NCI-H146 (cell line): ENCODE data around the gene KIAA1217.
A peak's percentile ranks its signal among the peaks of the same experiment; 100 is the strongest.

Source experiments
- DNase-seq: peaks from one replicate; lab custom pipeline; 2025; lab: John Stamatoyannopoulos, UW

KIAA1217 gene

DNA sequence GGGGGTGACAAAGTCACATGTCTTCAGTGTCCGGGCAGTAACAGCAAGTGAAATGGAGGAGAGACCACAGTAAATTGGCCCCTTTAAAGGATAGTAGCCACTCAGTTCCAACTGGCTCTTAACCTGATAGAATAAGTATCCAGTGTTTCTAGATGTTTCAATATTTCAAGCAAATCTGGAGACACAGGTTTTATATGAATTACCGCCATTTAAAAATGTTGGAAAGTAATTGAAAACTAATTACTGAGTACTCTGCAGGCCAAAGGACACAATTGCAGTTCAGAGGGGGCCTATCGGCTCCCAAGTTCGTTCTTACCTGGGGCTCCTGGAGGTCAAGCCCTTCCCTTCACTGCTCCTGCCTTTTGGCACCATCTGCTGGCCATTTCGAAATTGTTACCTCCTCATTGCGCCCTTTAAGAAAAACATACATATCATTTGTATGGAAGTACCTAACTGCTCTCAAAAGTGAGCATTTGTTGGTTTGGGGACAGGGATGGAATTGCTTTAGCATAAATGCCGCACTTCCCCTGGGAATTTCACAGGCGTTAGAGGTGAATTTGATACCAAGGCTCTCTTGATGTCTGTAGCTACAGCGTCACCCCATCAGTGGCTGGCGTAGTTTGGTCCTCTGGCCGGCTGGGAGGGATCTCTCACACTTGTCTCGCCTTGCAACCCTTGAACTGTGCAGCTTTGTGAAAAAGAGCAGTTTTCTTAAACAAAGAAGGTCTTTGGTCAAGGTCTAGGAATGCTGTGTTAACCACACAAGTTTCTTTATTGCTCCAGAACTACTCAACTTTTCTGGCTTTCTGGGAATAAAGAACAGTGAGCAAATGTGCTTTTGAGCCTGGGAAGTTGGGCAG, 294.8 kb downstream of the KIAA1217 start:
- DNase-seq = peak; percentile 15

DNA sequence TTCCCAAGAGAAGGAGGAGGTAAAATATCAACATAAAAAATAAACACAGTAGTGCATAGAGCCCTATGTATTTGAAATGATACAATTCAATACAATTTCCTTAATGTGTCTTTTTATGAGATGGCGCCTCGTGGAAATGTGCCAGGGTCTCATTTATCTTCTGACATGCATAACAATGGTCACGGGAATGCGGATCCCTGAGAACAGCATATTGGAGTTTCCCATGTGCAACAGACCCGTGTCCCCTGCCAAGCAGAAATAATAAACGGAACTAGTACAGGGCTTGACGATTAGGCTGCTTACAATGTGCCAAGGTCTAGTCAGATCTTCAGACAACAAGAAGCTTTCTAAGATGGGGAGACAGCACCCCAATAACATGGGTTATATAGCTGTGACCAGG, 296.8 kb downstream of the KIAA1217 start:
- DNase-seq = no peak

DNA sequence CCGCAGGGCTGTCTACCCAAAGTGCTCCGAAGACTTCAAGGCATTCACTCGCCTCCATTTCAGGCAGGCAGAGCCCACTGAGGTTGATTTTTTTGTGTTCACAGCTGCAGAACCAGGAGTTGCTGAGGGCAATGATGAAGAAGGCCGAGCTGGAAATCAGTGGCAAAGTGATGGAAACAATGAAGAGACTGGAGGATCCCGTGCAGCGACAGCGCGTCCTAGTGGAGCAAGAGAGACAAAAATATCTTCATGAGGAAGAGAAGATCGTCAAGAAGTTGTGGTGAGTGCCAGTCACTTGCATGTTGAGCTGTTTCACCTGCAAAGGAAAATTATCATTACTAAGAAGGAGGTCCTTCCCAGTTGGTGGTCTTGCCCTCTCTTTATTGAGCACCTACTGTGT, 304.2 kb downstream of the KIAA1217 start:
- no peak for DNase-seq

DNA sequence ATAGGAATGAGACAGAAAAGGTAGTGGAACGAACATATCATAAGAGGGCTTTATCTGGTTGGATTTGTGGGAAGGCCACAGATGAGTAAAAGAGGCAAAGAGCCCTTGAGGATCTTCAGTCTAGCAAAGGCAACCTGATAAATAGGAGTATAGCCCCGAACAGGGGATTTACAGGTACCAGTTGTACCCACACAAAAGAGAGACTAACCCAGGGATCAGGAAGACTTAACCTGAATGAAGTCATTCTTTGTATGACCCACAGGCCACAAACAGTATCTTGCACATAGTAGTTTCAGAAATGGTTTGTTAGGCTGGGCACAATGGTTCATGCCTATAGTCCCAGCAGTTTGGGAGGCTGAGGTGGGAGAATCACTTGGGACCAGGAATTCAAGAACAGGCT, 306.5 kb downstream of the KIAA1217 start:
- DNase-seq = no peak

DNA sequence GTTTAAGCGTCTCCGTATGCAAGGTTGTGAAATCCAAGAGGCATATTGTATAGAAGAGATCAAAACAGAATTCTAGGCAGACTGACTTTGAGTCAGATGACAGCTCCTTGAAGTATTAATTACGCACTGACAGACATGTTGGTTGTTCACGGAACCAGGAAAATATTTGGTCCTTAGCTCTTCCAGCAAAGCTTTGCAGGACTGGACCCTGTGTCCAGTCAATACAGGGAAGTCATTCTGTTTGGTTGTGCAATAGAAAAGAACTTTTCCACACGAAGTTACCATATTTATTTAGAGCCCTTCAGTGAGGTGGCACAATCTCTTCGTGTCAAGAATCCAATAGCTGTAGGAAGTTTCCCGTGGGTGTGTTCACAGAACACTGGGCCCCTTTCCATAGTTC, 309.5 kb downstream of the KIAA1217 start:
- no peak for DNase-seq

DNA sequence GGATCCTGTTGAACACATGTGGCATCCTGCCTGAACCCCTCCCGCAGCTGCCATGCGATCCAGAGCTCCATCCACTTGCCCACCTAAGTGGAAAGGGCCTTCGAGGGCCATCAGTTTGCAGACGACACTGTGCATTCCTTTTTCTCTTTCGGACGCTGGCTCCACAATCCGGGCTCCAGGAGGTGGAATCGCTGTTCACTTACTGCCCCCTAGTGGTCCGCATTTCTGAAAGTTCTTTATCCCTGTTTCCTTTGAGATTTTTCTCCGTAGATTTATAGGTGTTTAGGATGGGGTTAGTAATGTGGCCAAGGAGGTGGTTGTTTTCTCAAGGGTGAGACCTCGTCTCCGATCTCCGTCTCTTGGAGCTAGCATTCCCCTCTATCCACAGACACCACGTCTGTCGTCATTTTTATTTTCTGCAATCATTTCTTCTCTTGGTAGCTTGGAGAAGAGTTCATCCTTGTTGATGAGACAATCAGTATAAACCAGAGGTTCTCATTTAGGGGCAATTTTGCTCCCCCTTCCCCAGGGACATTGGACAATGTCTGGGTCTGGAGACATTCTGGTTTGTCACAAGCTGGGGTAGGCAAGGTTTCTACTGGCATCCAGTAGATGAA, 310.2 kb downstream of the KIAA1217 start:
- peak; percentile 55 for DNase-seq

DNA sequence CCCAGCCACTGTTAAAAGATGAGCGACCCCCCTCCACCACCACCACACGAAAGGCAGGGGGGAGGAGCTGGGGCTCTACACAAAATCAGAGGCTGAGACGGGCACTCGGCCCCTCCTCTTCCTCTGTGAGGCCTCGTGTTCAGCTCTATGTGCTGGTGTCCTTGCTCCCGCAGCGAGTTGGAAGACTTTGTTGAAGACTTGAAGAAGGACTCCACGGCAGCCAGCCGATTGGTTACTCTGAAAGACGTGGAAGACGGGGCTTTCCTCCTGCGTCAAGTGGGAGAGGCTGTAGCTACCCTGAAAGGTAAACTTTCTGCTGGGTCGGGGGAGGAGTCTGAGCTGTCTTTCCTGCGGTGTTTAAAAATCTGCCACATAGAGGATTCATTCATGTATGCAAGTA, 311.0 kb downstream of the KIAA1217 start:
- no peak for DNase-seq

DNA sequence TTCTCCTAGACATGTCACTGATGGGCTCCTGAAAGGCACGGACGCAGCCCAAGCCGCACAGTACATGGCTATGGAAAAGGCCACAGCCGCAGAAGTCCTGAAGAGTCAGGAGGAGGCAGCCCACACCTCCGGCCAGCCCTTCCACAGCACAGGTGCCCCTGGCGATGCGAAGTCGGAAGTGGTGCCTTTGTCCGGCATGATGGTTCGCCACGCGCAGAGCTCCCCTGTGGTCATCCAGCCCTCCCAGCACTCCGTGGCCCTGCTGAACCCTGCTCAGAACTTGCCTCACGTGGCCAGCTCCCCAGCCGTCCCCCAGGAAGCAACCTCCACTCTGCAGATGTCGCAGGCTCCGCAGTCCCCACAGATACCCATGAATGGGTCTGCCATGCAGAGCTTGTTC, 315.4 kb downstream of the KIAA1217 start:
- no peak for DNase-seq

DNA sequence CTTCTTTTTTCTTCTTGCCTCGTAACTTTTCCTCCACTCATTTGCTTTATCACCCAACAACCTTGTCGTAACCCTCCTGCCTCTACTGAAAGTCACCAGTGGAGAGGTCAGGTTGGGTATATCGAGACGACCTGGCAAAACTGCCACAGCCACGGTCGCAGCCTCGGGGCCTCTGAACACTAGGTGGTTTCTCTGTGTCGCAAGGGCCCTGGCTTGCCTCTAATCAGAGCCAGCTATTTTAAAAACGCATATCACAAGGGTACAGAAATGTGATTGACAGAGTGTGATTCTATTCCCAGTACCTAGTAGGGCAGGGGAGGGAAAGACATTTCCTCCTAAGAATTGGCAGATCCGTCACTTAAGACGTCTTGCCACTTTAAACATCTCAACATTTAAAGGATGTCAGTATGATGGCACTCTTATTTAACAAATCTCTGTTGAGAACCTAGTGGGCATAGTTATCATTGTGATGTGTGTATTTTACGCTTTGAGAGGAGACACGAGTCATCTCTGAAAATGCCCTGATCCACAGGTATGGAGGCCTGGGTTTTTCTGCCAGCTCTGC, 317.2 kb downstream of the KIAA1217 start:
- DNase-seq = no peak

DNA sequence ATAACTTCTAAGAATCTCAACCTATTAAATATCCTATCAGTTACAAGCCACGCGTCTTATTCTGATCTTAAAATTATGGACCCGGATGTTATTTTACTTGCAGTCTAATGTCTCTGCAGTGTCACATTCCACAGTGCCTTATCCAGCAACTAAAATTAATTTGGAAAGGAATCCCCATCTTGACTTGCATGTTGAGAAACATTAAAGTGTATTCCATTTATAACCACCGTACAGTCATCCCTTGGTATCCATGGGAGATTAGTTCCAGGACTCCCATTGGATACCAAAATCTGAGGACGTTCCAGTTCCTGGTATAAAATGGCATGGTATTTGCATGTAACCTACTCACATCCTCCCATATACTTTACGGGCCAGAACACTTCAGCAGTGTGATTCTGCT, 320.0 kb downstream of the KIAA1217 start:
- DNase-seq = no peak

DNA sequence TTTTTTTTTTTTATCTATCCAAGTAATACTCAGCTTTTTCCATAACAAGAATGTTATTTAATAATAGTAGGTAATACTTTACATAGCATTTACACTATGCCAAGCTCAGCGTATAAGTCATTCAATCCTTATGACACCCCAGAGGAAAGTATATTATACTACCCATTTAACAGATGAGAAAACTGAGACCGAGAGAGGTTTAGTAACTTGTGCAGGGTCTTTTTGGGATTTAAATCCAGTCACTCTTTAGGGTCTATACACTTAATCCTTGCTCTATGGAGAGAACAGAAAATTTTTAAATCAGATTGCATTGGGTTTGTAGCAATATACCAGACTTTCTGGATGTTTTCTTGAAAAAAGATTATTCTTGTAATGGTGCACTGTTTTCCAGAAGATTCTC, 322.5 kb downstream of the KIAA1217 start:
- no peak for DNase-seq

DNA sequence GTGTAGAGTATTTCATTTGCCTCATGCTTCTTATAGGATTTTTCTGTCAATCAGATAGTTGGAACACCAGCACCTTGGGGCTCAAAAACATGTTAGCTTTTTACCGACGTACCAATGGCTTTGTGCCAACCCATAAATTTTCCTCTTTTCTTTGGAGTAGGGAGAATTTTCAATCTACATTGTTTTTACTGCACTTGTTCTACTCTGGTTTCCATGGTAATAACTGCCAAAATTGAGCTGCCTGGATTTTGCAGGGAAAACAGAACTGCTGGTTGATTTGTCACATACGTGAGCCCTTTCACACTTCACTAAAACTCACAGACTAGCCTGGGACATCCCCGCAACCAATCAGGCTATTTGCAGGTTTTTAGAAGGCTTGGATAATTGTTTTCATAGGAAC, 325.0 kb downstream of the KIAA1217 start:
- no peak for DNase-seq

DNA sequence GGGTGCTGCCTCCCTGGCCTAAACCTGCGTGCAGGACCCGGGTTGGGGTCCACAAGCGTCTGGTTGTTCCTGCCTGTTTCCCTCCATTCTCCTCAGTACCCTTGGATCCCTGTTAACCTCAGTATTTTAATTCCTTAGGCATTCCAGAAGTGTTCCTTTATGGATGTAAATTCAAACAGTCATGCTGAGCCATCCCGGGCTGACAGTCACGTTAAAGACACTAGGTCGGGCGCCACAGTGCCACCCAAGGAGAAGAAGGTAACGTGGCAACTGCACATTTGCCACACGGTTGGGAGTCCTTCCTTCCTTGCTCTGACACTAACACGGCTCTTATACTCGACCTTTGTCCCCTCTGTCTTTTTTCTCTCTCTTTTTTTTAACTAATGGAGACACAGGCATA, 327.7 kb downstream of the KIAA1217 start:
- DNase-seq = no peak

DNA sequence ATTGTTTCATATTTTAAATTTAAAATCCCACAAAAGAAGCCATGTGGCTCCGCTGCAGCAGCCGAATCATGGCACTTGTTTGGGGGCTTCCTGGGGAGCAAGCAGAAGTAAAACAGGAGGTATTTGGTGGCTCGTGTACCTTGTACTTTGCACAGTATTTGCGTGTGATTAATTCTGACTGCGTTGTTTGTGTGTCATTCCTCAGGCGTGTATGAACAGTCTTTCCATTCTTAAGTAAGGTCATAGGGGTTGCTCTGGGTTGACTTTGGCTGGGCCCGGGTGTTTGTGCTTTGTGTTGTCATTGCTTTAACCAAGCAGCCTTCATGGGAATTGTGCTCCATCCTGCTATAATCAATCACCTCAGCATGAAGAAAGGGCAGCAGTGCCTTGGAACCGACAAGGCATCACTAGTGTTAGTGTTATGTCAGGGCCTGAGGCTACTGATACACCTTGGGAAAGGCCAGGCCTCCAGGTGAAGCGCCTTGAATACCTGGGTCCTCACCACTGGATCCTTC, 332.4 kb downstream of the KIAA1217 start:
- DNase-seq = no peak

DNA sequence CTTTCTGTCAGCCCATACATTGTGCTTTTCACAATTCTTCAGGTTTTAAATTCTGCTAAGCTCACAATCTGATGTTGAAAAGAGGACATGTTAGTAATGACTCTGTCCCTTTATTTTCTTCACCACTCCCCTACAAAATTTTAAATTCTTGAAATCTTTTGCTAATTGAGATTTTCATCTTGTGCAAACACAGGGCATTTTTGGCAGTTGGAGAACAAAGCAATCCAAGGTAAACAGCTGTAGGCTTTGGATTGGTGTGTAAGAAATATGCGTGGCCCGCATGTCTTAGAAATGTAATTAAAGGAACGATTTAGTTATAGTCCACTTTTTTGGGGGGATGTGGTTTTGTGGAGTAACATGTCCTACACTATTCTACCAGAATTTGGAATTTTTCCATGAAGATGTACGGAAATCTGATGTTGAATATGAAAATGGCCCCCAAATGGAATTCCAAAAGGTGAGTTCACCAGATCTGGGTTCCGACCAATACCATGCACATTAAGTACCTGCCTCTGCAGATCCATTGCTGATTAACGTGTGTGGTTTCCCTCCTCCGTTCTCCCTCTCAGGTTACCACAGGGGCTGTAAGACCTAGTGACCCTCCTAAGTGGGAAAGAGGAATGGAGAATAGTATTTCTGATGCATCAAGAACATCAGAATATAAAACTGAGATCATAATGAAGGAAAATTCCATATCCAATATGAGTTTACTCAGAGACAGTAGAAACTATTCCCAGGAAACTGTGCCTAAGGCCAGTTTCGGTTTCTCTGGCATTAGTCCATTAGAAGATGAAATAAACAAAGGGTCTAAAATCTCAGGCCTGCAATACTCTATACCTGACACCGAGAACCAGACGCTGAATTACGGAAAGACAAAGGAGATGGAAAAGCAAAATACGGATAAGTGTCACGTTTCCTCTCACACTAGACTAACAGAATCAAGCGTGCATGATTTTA, 333.7 kb downstream of the KIAA1217 start:
- DNase-seq = no peak

DNA sequence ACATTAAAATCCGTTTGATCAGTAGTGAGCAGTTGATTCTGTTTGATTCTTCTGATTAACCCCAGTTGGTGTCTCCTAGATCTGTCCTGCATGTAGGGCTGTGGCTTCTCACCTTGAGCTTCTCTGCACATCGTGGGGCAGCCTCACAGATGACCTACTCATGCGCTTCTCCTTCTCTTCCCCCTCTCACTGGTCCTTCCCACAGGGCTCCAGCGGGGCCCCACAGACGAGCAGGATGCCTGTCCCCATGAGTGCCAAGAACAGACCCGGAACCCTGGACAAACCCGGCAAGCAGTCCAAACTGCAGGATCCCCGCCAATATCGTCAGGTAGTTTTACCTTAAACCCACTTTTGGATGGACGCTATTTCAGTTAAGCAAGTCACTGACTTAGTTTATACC, 335.8 kb downstream of the KIAA1217 start:
- DNase-seq = no peak

DNA sequence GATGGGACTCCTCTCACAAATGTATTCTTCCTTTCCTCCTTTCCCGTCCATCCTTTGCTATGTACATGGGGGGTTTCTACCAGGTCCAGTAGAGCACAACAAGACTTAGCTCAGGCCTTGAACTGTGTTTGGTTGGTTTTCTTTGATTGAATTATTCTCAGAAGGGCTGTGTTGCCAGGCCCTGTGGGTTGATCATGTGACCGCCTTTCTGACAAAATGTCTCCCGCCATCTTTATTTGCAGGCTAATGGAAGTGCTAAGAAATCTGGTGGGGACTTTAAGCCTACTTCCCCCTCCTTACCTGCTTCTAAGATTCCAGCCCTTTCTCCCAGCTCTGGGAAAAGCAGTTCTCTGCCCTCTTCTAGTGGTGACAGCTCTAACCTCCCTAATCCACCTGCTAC, 336.6 kb downstream of the KIAA1217 start:
- no peak for DNase-seq

DNA sequence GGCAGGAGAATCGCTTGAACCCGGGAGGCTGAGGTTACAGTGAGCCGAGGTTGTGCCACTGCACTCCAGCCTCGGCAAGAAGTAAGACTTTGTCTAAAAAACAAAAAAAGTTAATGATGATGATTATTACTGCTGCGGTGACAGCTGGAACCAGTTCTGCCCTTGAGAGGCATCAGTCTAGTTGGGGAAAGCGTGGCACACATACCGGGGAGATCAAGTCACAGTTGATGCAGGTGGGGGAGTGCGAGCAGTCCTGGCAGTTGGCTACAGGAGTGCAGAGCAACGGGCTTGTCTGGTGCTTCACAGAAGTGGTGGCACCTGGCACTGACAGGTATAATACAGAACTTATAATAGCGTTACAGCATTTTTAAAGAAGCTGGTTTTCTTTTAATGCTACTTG, 341.7 kb downstream of the KIAA1217 start:
- DNase-seq = no peak

DNA sequence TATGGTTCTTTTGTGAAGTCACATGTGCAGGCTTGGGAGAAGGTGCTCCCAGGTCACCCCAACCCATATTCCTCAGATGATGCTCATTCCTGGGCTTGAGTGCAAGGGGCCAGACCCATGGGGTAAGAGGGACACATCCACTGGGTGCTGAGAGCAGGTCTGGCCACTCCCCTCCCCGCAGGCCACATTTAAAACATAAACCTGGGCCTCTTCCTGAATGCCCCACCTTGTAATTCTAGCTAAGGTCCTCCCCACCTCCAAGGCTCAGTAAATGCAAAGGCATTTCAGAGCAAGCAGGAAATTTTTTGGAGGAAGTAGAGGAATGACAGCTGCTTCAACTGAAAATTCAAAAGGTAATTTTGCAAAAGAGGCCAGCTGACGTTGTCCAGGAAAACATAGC, 342.2 kb downstream of the KIAA1217 start:
- no peak for DNase-seq

DNA sequence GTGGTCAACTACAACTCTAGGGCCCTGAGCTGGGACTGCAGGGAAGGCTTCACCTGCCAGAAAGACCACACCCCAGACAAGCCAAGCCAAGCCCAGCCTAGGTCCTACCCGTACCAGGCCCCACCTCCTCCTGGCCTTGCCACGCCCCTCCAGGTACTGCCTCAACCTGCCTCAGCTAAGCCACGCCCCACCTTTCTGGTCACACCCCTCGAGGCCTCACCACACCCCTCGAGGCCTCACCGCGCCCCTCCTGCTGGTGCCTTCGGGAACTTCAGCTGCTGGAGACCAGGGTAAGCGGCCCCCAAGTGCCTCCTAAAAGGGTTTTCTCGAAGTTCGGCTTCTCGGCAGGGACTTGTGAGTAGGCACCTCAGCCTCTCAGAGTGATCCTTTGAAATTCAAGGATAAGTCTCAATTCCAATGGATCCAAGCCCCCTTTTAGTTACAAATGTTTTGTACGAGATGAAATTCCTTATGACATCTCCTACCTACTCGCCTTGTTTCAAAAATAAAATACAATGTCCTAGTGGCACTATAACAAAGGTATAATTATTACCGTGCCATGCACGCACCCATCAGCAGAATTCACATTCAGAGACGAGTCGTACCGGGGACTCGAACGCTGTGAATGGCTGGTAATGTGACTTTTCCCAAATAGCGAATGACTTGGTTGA, 343.5 kb downstream of the KIAA1217 start:
- DNase-seq = peak; percentile 53

DNA sequence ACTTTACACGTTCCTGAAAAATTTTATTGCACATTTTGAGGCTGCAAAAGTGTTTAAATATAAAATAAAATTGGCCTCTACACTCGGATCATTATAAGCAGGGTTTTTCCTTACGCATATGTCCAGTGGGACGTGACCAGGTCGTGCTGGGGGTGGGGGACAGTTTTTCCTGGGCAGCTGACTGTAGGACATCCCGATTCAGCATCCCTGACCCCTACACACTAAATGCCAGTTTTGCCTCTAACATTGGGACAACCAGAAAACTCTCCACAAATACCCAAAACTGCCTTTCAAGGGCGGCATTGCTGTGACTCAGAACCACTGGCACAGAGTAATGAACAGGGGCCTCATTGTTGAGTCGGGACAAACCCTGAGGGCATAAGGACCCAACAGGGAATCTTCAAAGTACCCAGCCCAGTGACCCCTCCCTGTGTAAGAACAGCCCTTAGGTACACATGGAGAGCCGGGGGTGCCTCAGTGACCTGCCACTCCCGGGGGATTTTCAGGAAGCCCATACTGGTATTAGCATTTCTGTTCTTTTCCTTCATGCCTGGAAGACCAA, 344.2 kb downstream of the KIAA1217 start:
- no peak for DNase-seq
